CD4-positive, alpha-beta T cell treated with Interleukin-4 for 1 hour (primary cell): ENCODE measurements around the gene TAMM41.
"Not testable (repeated sequence)": the region's sequence is repeated elsewhere in the genome, so short reads cannot be mapped to it uniquely, and the experiment has no call there.

Source experiments
- DNase-seq, 2 donors: peaks; one replicate each; pipeline ENCODE4 v3.0.0-alpha.2; 2020 to 2022

TAMM41 gene

DNA sequence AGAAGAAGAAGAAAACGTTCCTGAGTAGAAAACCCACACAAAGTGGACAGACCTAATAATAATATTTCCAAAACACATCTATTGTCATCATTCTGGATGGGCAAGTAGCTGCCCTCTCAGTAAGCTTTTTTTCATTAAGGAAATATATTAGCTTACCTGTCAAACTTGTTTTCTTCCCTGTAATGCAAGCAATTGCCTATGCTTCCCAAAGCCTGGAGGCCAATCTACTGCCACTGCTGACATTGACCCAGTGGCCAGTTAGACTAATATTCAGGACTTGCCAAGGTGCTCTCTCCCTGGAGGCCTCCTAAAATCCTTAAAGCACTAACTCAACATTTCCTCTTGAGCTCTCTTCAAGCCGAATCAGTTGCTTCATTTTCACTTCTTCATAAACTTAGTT, 86.7 kb downstream of the TAMM41 start:
- DNase-seq: no peak

DNA sequence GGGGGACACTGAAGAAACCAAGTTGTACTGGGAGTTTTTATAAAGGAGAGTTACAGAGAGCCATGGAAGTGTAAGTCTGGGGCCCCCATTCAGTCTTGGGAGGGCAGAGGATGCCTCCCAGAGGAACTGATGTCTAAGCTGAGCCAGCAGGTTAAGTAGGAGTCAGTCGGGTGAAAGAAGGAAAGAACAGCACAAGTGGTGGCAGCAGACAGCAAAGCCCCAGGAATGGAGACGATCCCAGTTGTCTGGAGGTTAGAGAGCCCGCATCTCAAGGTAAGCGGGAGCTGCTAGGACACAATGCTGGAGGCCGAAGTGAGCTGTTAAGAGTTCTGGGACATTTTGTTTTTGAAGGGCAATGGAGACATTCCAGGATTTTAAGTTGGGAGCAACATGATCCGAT, 88.8 kb downstream of the TAMM41 start:
- no peak for DNase-seq

DNA sequence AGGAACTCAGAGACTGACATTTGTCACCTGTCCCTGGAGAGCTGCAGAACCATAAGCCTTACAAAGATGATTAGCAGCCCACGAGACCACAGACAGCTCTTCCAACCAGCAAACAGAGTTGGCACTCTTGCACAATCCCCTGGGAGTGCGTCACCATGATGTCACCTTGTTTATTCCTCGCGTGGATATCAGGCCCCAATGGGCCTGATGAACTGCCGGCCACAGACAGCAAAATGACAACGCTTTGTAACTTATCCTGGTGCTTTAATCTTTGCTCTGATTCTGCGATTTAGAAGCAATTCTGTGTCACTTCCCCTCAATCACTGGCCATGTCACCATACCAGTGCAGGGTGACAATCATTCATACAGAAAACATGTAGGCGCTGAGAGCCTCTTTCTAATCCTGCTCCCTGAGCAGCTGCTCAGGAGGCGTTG, 89.2 kb downstream of the TAMM41 start:
- no peak for DNase-seq

DNA sequence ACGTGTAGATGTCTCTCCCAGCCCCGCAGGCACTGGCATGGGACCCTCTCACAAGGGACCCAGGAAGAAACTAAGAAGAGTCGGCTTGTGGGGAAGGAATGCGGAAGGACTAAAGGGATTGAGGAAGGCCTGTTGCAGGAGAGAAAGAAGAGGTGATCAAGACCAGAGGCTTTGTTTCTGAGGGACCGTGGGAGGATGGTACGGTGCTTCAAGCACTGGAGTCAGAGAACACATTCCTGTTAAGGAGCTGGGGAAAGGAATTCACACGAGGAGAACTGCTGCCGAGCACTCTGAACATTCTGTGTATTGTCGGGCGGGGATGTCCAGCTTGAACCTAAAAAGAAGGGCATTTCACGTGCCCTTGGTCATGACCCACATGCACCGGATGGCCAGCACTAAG, 91.4 kb downstream of the TAMM41 start:
- no peak for DNase-seq

DNA sequence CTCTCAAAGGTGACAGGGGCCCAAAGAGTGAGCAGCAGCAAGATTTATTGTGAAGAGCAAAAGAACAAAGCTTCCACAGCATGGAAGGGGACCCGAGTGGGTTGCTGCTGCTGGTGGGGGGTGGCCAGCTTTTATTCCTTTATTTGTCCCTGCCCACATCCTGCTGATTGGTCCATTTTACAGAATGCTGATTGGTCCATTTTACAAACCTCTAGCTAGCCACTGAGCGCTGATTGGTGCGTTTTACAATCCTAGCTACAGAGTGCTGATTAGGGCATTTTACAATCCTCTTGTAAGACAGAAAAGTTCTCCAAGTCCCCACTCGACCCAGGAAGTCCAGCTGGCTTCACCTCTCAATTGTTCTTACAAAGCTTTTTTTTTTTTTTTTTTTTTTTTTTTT, 94.4 kb downstream of the TAMM41 start:
- not testable (repeated sequence) for DNase-seq

DNA sequence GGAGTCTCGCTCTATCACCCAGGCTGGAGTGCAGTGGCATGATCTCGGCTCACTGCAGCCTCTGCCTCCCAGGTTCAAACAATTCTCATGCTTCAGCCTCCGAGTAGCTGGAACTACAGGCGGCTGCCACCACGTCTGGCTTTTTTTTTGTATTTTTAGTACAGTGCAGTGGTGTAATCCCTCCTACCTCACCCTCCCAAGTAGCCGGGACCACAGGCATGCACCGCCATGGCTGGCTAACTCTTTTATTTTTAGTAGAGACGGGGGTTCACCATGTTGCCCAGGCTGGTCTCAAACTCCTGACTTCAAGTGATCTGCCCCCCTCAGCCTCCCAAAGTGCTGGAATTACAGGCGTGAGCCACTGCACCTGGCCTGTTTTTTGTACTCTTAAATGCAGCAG, 98.4 kb downstream of the TAMM41 start:
- not testable (repeated sequence) for DNase-seq
